Activated CD4-positive, alpha-beta T cell treated with anti-CD3 and anti-CD28 coated beads for 36 hours (primary cell): ENCODE measurements around the gene BBS9. TPM values are rescaled to one million over a fixed set of nuclear protein-coding genes. Genes with fewer than 3 reads are reported as not detected.

Experiments used
- ATAC-seq: fragments of 200-7000 bp; cut with Tn5 transposase; one replicate; pipeline ENCODE4 v1.10.0; 2021; ENCODE audit warnings: mild to moderate bottlenecking, moderate library complexity
- CTCF ChIA-PET: fragments of 350-600 bp; sonication (Branson Sonifier 250); formaldehyde crosslinking; loops from one replicate; lab custom pipeline; 2021; ENCODE audit warnings: antibody characterized with exemption; lab: Charles Lee
- POLR2A ChIA-PET: fragments of 350-600 bp; sonication (Branson Sonifier 250); formaldehyde crosslinking; loops from one replicate; lab custom pipeline; 2021; ENCODE audit warnings: antibody characterized with exemption, inconsistent platforms; lab: Charles Lee
- DNase-seq: peaks from one replicate; pipeline ENCODE4 v3.0.0-alpha.2; 2020
- H3K27ac Mint-ChIP-seq: one replicate; pipeline ENCODE4 v1.8.0; 2021; ENCODE audit warnings: mixed read lengths
- H3K27me3 Mint-ChIP-seq: one replicate; pipeline ENCODE4 v1.8.0; 2021; ENCODE audit warnings: mixed read lengths
- H3K36me3 Mint-ChIP-seq: one replicate; pipeline ENCODE4 v1.8.0; 2021; ENCODE audit warnings: low read depth, mixed read lengths
- H3K4me1 Mint-ChIP-seq: one replicate; pipeline ENCODE4 v1.8.0; 2021; ENCODE audit warnings: mixed read lengths
- H3K4me3 Mint-ChIP-seq: one replicate; pipeline ENCODE4 v1.8.0; 2021; ENCODE audit warnings: mild to moderate bottlenecking, moderate library complexity, mixed read lengths
- H3K9me3 Mint-ChIP-seq: one replicate; pipeline ENCODE4 v1.8.0; 2021; ENCODE audit warnings: low read depth, mixed read lengths
- intact Hi-C, 2 experiments: fragments of 100-400 bp; cut with DNase I in 1 of 2; cut with micrococcal nuclease in 1 of 2; formaldehyde crosslinking; loops; one replicate each; pipeline versions ENCODE4 v1.14.2 to v1.15.1; 2022 to 2024; cut with DNase I, micrococcal nuclease
- total RNA-seq, 2 experiments: library from RNA; stranded (reverse); gene quantifications; one replicate each; pipeline ENCODE4 v1.2.3, GENCODE V29; 2021

Gene BBS9
- total RNA-seq, 2 experiments from 2014 or later, result 4.1 to 9.9 TPM

- ATAC-seq, result no peak
- intact Hi-C loops, result no loop called here
- H3K4me1 Mint-ChIP-seq, result no peaks in the 10 kb centered on the region
- no peaks in the 10 kb centered on the region for H3K27me3 Mint-ChIP-seq
- peaks cover 59% of the 10 kb centered on the region for H3K36me3 Mint-ChIP-seq
- CTCF ChIA-PET, result no interaction called here
- peaks cover 20% of the 10 kb centered on the region for H3K9me3 Mint-ChIP-seq
- POLR2A ChIA-PET, result no interaction called here
- DNase-seq, result no peak
- no peak overlapping the region for H3K27ac Mint-ChIP-seq
- H3K4me3 Mint-ChIP-seq, result no peak overlapping the region
Measured at GRCh38 chr7:33535989-33536388, 406.6 kb downstream of the BBS9 start.

- CTCF ChIA-PET, result no interaction called here
- Mint-ChIP-seq H3K27ac (no peak overlapping the region), H3K36me3 (peaks cover 61% of the 10 kb centered on the region), H3K27me3 (no peaks in the 10 kb centered on the region), H3K9me3 (peaks cover 23% of the 10 kb centered on the region), H3K4me1 (no peaks in the 10 kb centered on the region), H3K4me3 (no peak overlapping the region)
- POLR2A ChIA-PET, result no interaction called here
- ATAC-seq (no peak), DNase-seq (no peak)
- intact Hi-C loops, result no loop called here
Measured at GRCh38 chr7:33536398-33537103, 407.2 kb downstream of the BBS9 start.

GRCh38 chr7:33537104-33537477, 407.7 kb downstream of the BBS9 start:
- intact Hi-C loops, result no loop called here
- Mint-ChIP-seq H3K4me3 (no peak overlapping the region), H3K27me3 (no peaks in the 10 kb centered on the region), H3K9me3 (peaks cover 23% of the 10 kb centered on the region), H3K36me3 (peaks cover 60% of the 10 kb centered on the region), H3K4me1 (no peaks in the 10 kb centered on the region), H3K27ac (no peak overlapping the region)
- POLR2A ChIA-PET, result no interaction called here
- ATAC-seq, result no peak
- CTCF ChIA-PET, result no interaction called here
- DNase-seq, result no peak

- DNase-seq, result peak; percentile 5
- Mint-ChIP-seq H3K27ac (no peak overlapping the region), H3K36me3 (peaks cover 65% of the 10 kb centered on the region), H3K9me3 (peaks cover 29% of the 10 kb centered on the region), H3K4me3 (no peak overlapping the region), H3K4me1 (no peaks in the 10 kb centered on the region), H3K27me3 (no peaks in the 10 kb centered on the region)
- CTCF ChIA-PET, result interaction anchor here (0.7 kb wide), 1 partner anchor 111 kb away, joined by 3 read pairs; no protein-coding TSS in a partner anchor
- intact Hi-C loops, result no loop called here
- POLR2A ChIA-PET, result no interaction called here
- ATAC-seq, result no peak
Measured at GRCh38 chr7:33539198-33539597, 409.8 kb downstream of the BBS9 start.

GRCh38 chr7:33539659-33540400, 410.5 kb downstream of the BBS9 start:
- H3K36me3 Mint-ChIP-seq, result peaks cover 62% of the 10 kb centered on the region
- ATAC-seq (no peak), DNase-seq (no peak)
- H3K27ac Mint-ChIP-seq, result no peak overlapping the region
- H3K4me3 Mint-ChIP-seq, result no peak overlapping the region
- CTCF ChIA-PET, result no interaction called here
- peaks cover 29% of the 10 kb centered on the region for H3K9me3 Mint-ChIP-seq
- H3K27me3 Mint-ChIP-seq, result no peaks in the 10 kb centered on the region
- POLR2A ChIA-PET, result no interaction called here
- intact Hi-C loops, result no loop called here
- no peaks in the 10 kb centered on the region for H3K4me1 Mint-ChIP-seq

- Mint-ChIP-seq H3K36me3 (peaks cover 14% of the 10 kb centered on the region), H3K4me1 (no peaks in the 10 kb centered on the region), H3K9me3 (peaks cover 6% of the 10 kb centered on the region), H3K4me3 (no peak overlapping the region), H3K27ac (no peak overlapping the region), H3K27me3 (no peaks in the 10 kb centered on the region)
- POLR2A ChIA-PET, result no interaction called here
- intact Hi-C loops, result no loop called here
- ATAC-seq, result no peak
- CTCF ChIA-PET, result no interaction called here
- no peak for DNase-seq
Measured at GRCh38 chr7:33547880-33548279, 418.5 kb downstream of the BBS9 start.

- Mint-ChIP-seq H3K4me3 (no peak overlapping the region), H3K4me1 (no peaks in the 10 kb centered on the region), H3K9me3 (peaks cover 3% of the 10 kb centered on the region), H3K36me3 (peaks cover 3% of the 10 kb centered on the region), H3K27me3 (no peaks in the 10 kb centered on the region), H3K27ac (no peak overlapping the region)
- ChIA-PET POLR2A (no interaction called here), CTCF (no interaction called here)
- ATAC-seq, result no peak
- DNase-seq, result no peak
- intact Hi-C loops, result no loop called here
Measured at GRCh38 chr7:33550363-33550762, 421.0 kb downstream of the BBS9 start.

- CTCF ChIA-PET, result no interaction called here
- Mint-ChIP-seq H3K27ac (no peak overlapping the region), H3K36me3 (peaks cover 3% of the 10 kb centered on the region), H3K4me1 (no peaks in the 10 kb centered on the region), H3K9me3 (peaks cover 3% of the 10 kb centered on the region), H3K4me3 (no peak overlapping the region), H3K27me3 (no peaks in the 10 kb centered on the region)
- no peak for ATAC-seq
- intact Hi-C loops, result no loop called here
- no peak for DNase-seq
- POLR2A ChIA-PET, result no interaction called here
Measured at GRCh38 chr7:33550979-33551378, 421.6 kb downstream of the BBS9 start.

GRCh38 chr7:33554046-33554445, 424.7 kb downstream of the BBS9 start:
- POLR2A ChIA-PET, result no interaction called here
- ATAC-seq (no peak), DNase-seq (no peak)
- H3K27me3 Mint-ChIP-seq, result no peaks in the 10 kb centered on the region
- intact Hi-C loops, result no loop called here
- H3K36me3 Mint-ChIP-seq, result peaks cover 2% of the 10 kb centered on the region
- H3K27ac Mint-ChIP-seq, result no peak overlapping the region
- no peaks in the 10 kb centered on the region for H3K4me1 Mint-ChIP-seq
- CTCF ChIA-PET, result no interaction called here
- no peak overlapping the region for H3K4me3 Mint-ChIP-seq
- H3K9me3 Mint-ChIP-seq, result no peaks in the 10 kb centered on the region

GRCh38 chr7:33554576-33554975, 425.2 kb downstream of the BBS9 start:
- intact Hi-C loops, result no loop called here
- CTCF ChIA-PET, result no interaction called here
- Mint-ChIP-seq H3K4me1 (no peaks in the 10 kb centered on the region), H3K9me3 (no peaks in the 10 kb centered on the region), H3K4me3 (no peak overlapping the region), H3K27me3 (no peaks in the 10 kb centered on the region), H3K36me3 (peaks cover 2% of the 10 kb centered on the region), H3K27ac (no peak overlapping the region)
- ATAC-seq (no peak), DNase-seq (no peak)
- POLR2A ChIA-PET, result no interaction called here

- DNase-seq (no peak), ATAC-seq (no peak)
- Mint-ChIP-seq H3K27ac (no peak overlapping the region), H3K4me3 (no peak overlapping the region), H3K36me3 (peaks cover 2% of the 10 kb centered on the region), H3K27me3 (no peaks in the 10 kb centered on the region), H3K9me3 (no peaks in the 10 kb centered on the region), H3K4me1 (no peaks in the 10 kb centered on the region)
- ChIA-PET POLR2A (no interaction called here), CTCF (no interaction called here)
- intact Hi-C loops, result no loop called here
Measured at GRCh38 chr7:33556472-33556871, 427.1 kb downstream of the BBS9 start.
